K562 (cell line): ENCODE measurements around the gene PGM2L1. TPM values are rescaled to one million over a fixed set of nuclear protein-coding genes. Genes with fewer than 3 reads are reported as not detected.

Experiments used
- ATAC-seq: fragments of 200-7000 bp; cut with Tn5 transposase; 3 replicates; pipeline ENCODE4 v1.9.1; 2020; ENCODE audit warnings: moderate library complexity
- BruUV-seq: library from RNA; stranded (reverse); fragments of 400-500 nt; replicated peaks from 2 replicates; lab custom pipeline; 2021; lab: Mats Ljungman, UMichigan
- CTCF ChIA-PET: fragments of 300-600 bp; formaldehyde crosslinking; extraction: SDS; loops from one replicate; lab custom pipeline; 2021; ENCODE audit warnings: low intra/inter-chr PET ratio; lab: Yijun Ruan, JAX
- POLR2A ChIA-PET: fragments of 300-600, 350-650 bp; sonication (Branson Sonifier 250); formaldehyde crosslinking; extraction: SDS; loops from one replicate; lab custom pipeline; 2021; ENCODE audit warnings: antibody characterized with exemption, inconsistent platforms; lab: Yijun Ruan, JAX
- DNase-seq, 4 experiments: peaks; one replicate each; pipeline versions ENCODE4 v3.0.0 to v3.0.0-alpha.2; 2011 to 2018; ENCODE audit warnings: low spot score in 3 of 4, mixed read lengths in 3 of 4; ENCODE audit errors: extremely low read depth in 1 of 4
- FAIRE-seq: peaks from 2 replicates; lab custom pipeline; 2011; peaks lifted over from hg19 to GRCh38; lab: Jason Lieb, UNC
- H2AFZ ChIP-seq: 2 replicates; pipeline ENCODE4 v1.6.0; 2011; ENCODE audit warnings: low read depth, low read length, control low read depth, inconsistent platforms
- H3K27ac ChIP-seq: fragments of 200-600 bp; 3 replicates; pipeline ENCODE4 v1.8.0; 2011; ENCODE audit warnings: low read depth, mild to moderate bottlenecking, control low read depth, inconsistent platforms, low read length, moderate library complexity, mixed read lengths; ENCODE audit errors: extremely low read depth
- H3K27me3 ChIP-seq, 2 experiments: fragments of 300-600 bp in 1 of 2; 2 replicates in 1 of 2; 3 replicates in 1 of 2; pipeline versions ENCODE4 v1.6.0 to v1.8.0; 2011; ENCODE audit warnings: inconsistent platforms in 2 of 2, low read length in 2 of 2, mild to moderate bottlenecking in 1 of 2, mixed read lengths in 1 of 2, moderate library complexity in 1 of 2; ENCODE audit not compliant: control insufficient read depth in 2 of 2, insufficient read depth in 2 of 2
- H3K36me3 ChIP-seq: fragments of 300-600 bp; 3 replicates; pipeline ENCODE4 v1.8.0; 2011; ENCODE audit warnings: mild to moderate bottlenecking, low read length, inconsistent platforms; ENCODE audit not compliant: control insufficient read depth, insufficient read depth
- H3K4me1 ChIP-seq, 2 experiments: fragments of 200-600 bp in 1 of 2; replicated peaks in 1 of 2; 2 replicates in 1 of 2; 3 replicates in 1 of 2; pipeline versions ENCODE4 v1.5.1 to v1.8.0; 2011; ENCODE audit warnings: inconsistent platforms in 2 of 2, low read length in 2 of 2, mild to moderate bottlenecking in 1 of 2, mixed read lengths in 1 of 2, moderate library complexity in 1 of 2; ENCODE audit not compliant: control insufficient read depth in 2 of 2, insufficient read depth in 2 of 2
- H3K4me2 ChIP-seq: 2 replicates; pipeline ENCODE4 v1.6.1; 2011; ENCODE audit warnings: low read length, control low read depth, inconsistent platforms, mixed read lengths; ENCODE audit not compliant: insufficient read depth
- H3K4me3 ChIP-seq: fragments of 200-600 bp; sonication (generic), shearing (Covaris generic); 2 replicates; pipeline ENCODE4 v1.5.1; 2016; ENCODE audit warnings: control low read depth, inconsistent platforms
- H3K79me2 ChIP-seq: fragments of 200-600 bp; 3 replicates; pipeline ENCODE4 v1.8.0; 2011; ENCODE audit warnings: low read length, inconsistent platforms; ENCODE audit not compliant: control insufficient read depth, insufficient read depth
- H3K9ac ChIP-seq, 2 experiments: 2 replicates each; pipeline versions ENCODE4 v1.6.0 to v1.6.1; 2011; ENCODE audit warnings: low read depth in 2 of 2, low read length in 2 of 2, control low read depth in 1 of 2, inconsistent platforms in 1 of 2, mild to moderate bottlenecking in 1 of 2, mixed read lengths in 1 of 2; ENCODE audit not compliant: insufficient read depth in 1 of 2
- H3K9me1 ChIP-seq: one replicate; pipeline ENCODE4 v1.6.0; 2011; ENCODE audit warnings: inconsistent platforms, mild to moderate bottlenecking, low read length, moderate library complexity; ENCODE audit not compliant: control insufficient read depth, insufficient read depth
- H3K9me3 ChIP-seq: replicated peaks from 2 replicates; pipeline ENCODE4 v1.5.1; 2011; ENCODE audit warnings: low read depth, low read length, inconsistent platforms; ENCODE audit not compliant: control insufficient read depth, insufficient read depth
- H4K20me1 ChIP-seq: replicated peaks from 2 replicates; pipeline ENCODE4 v1.6.1; 2011; ENCODE audit warnings: low read length, inconsistent platforms, mixed read lengths; ENCODE audit not compliant: control insufficient read depth, insufficient read depth
- E2F3 ChIP-seq: fragments of 250-450 bp; sonication (Bioruptor Pico); IDR thresholded peaks from 2 replicates; pipeline ENCODE4 v1.4.0; 2020; ENCODE audit warnings: mild to moderate bottlenecking
- GABPB1 ChIP-seq: sonication (generic); formaldehyde crosslinking; IDR thresholded peaks from 2 replicates; pipeline ENCODE4 v1.8.0; 2022; ENCODE audit warnings: mild to moderate bottlenecking, missing genetic modification reagents
- HEY1 ChIP-seq: fragments of 250-450 bp; sonication (Bioruptor Pico); IDR thresholded peaks from 2 replicates; pipeline ENCODE4 v1.5.0; 2020; ENCODE audit warnings: mild to moderate bottlenecking, moderate library complexity, borderline replicate concordance
- NELFE ChIP-seq: IDR thresholded peaks from 2 replicates; pipeline ENCODE4 v1.6.1; 2011; ENCODE audit warnings: mild to moderate bottlenecking; ENCODE audit not compliant: insufficient read depth, insufficient read length
- POLR2B ChIP-seq: fragments of 450-650 bp; IDR thresholded peaks from 2 replicates; pipeline ENCODE4 v1.6.1; 2018; ENCODE audit warnings: low read depth; ENCODE audit not compliant: partially characterized antibody
- TGIF2 ChIP-seq: sonication (generic); formaldehyde crosslinking; IDR thresholded peaks from 2 replicates; pipeline ENCODE4 v1.8.1; 2022; ENCODE audit warnings: mild to moderate bottlenecking, missing genetic modification reagents, moderate library complexity
- ZNF165 ChIP-seq: fragments of 250-450 bp; sonication (Bioruptor Pico); IDR thresholded peaks from 2 replicates; pipeline ENCODE4 v1.4.0; 2020; ENCODE audit warnings: borderline replicate concordance
- ZNF589 ChIP-seq: fragments of 200-800 bp; sonication (Bioruptor generic); IDR thresholded peaks from 2 replicates; pipeline ENCODE4 v1.6.1; 2016; ENCODE audit warnings: low read depth, missing genetic modification characterization, missing compliant biosample characterization
- WGBS: fragments of 100-300 bp; shearing (Covaris generic); methylation state at CpG from one replicate; pipeline ENCODE4 v1.1.6; 2016; ENCODE audit warnings: low coverage, mixed read lengths; ENCODE audit not compliant: insufficient coverage; ENCODE audit errors: missing lambda C conversion rate; 5-methylcytosine and 5-hydroxymethylcytosine counted together
- in situ Hi-C: fragments of 300-500 bp; cut with MboI; formaldehyde crosslinking; loops from 4 replicates; pipeline ENCODE4 v1.15.0; 2018; ENCODE audit warnings: inconsistent platforms, mixed read lengths
- intact Hi-C: fragments of 100-400 bp; cut with micrococcal nuclease; formaldehyde crosslinking; loops from 2 replicates; pipeline ENCODE4 v1.14.2; 2022
- polyA plus RNA-seq, 8 experiments: library from polyadenylated mRNA; depleted of rRNA in 4 of 8; stranded (reverse) in 5 of 8; unstranded in 3 of 8; fragments of >200 nt; fragmentation: Nextera tagmentation in 2 of 8; fragmentation: Illumina TruSeq in 1 of 8; extraction: Ambion mirVana in 2 of 8; extraction: Trizol in 1 of 8; gene quantifications; 2 replicates each; pipeline versions ENCODE4 v1.2.1 to v1.2.3, GENCODE V29; 2011 to 2014; ENCODE audit warnings: inconsistent platforms in 1 of 8, missing spikeins in 1 of 8
- total RNA-seq, 7 experiments: library from RNA; depleted of rRNA in 6 of 7; stranded (reverse); fragments of >200 nt in 6 of 7; fragmentation: Illumina TruSeq in 2 of 7; extraction: Trizol in 2 of 7; gene quantifications; 2 replicates each; pipeline versions ENCODE4 v1.2.1 to v1.2.3, GENCODE V29; 2011 to 2021; ENCODE audit warnings: low replicate concordance in 1 of 7
- TF ChIP-seq, protein P1 (sequence below): fragments of 150-350 bp; conservative IDR thresholded peaks from 2 replicates; pipeline ENCODE4 v1.6.1; 2014; ENCODE audit warnings: low read length
- TF ChIP-seq, protein P2 (sequence below): fragments of 450-650 bp; IDR thresholded peaks from one replicate; pipeline ENCODE4 v1.6.1; 2018; ENCODE audit warnings: mild to moderate bottlenecking, moderate library complexity; ENCODE audit not compliant: partially characterized antibody

PGM2L1 gene
- total and polyA plus RNA-seq, 9 of the 15 experiments (the other 6 are each of a cell fraction or from before 2014, with no cell fraction given) = 0.32 to 0.95 (median 0.63) TPM

DNA sequence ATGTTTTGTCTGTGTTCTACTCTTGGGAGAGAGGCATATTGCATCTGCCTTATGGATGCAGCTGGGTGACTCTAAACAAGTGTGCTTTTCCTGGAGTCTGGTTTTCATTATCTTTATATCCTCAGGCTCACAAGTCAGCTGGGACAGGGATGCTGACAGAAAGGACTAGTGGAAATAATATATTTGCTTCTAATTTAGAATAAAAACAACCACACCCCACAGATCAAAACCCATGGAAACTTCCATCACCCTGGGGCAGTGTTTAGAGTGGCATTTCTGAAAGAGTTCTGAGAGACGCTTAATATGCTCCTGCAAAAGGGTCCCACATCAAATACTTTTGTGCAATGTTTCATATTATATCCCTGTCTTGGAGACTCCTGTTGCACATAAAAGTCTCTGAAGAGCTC, 48.3 kb upstream of the PGM2L1 start:
- H3K4me3 ChIP-seq = no peak overlapping the region
- in situ Hi-C loops (loop anchor here (10.0 kb wide), 1 partner anchor 122 kb away; no protein-coding TSS in a partner anchor), intact Hi-C loops (loop anchor here (5.0 kb wide), 1 partner anchor 124 kb away; no protein-coding TSS in a partner anchor)

More for the DNA sequence above, 48.3 kb upstream of the PGM2L1 start:
- no peaks in the 10 kb centered on the region for H3K79me2 ChIP-seq
- DNase-seq = no peak
- ChIA-PET POLR2A (interaction anchor here (0.6 to 1.4 kb wide), 3 partner anchors 9 to 347 kb away, joined by 3 to 4 read pairs (median 4); no protein-coding TSS in a partner anchor), CTCF (interaction anchor here (0.6 kb wide), 1 partner anchor 350 kb away, joined by 3 read pairs; no protein-coding TSS in a partner anchor)
- TF ChIP-seq ZNF165 (no peak), NELFE (no peak), TGIF2 (CRISPR knock-in tag) (no peak), GABPB1 (CRISPR knock-in tag) (no peak), HEY1 (CRISPR knock-in tag) (no peak), ZNF589 (CRISPR knock-in tag) (no peak), E2F3 (CRISPR knock-in tag) (no peak), POLR2B (no peak)
- TF ChIP-seq, protein P1, sequence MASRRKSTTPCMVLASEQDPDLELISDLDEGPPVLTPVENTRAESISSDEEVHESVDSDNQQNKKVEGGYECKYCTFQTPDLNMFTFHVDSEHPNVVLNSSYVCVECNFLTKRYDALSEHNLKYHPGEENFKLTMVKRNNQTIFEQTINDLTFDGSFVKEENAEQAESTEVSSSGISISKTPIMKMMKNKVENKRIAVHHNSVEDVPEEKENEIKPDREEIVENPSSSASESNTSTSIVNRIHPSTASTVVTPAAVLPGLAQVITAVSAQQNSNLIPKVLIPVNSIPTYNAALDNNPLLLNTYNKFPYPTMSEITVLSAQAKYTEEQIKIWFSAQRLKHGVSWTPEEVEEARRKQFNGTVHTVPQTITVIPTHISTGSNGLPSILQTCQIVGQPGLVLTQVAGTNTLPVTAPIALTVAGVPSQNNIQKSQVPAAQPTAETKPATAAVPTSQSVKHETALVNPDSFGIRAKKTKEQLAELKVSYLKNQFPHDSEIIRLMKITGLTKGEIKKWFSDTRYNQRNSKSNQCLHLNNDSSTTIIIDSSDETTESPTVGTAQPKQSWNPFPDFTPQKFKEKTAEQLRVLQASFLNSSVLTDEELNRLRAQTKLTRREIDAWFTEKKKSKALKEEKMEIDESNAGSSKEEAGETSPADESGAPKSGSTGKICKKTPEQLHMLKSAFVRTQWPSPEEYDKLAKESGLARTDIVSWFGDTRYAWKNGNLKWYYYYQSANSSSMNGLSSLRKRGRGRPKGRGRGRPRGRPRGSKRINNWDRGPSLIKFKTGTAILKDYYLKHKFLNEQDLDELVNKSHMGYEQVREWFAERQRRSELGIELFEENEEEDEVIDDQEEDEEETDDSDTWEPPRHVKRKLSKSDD = no peak
- TF ChIP-seq, protein P2, sequence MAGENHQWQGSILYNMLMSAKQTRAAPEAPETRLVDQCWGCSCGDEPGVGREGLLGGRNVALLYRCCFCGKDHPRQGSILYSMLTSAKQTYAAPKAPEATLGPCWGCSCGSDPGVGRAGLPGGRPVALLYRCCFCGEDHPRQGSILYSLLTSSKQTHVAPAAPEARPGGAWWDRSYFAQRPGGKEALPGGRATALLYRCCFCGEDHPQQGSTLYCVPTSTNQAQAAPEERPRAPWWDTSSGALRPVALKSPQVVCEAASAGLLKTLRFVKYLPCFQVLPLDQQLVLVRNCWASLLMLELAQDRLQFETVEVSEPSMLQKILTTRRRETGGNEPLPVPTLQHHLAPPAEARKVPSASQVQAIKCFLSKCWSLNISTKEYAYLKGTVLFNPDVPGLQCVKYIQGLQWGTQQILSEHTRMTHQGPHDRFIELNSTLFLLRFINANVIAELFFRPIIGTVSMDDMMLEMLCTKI = no peak
- no peaks in the 10 kb centered on the region for H4K20me1 ChIP-seq
- H3K27ac ChIP-seq = no peak overlapping the region
- no peak overlapping the region for H2AFZ ChIP-seq
- no peaks in the 10 kb centered on the region for H3K9me1 ChIP-seq
- FAIRE-seq = no peak
- no peak overlapping the region for H3K9ac ChIP-seq
- no peaks in the 10 kb centered on the region for H3K36me3 ChIP-seq
- H3K4me1 ChIP-seq = peaks cover 0 to 6% of the 10 kb centered on the region in 2 experiments; a peak in 3 of 5 replicates
- no TSS peak for BruUV-seq
- H3K9me3 ChIP-seq = no peaks in the 10 kb centered on the region
- H3K27me3 ChIP-seq = no peaks in the 10 kb centered on the region; a peak in 2 of 5 replicates
- no peak overlapping the region for H3K4me2 ChIP-seq
- 27% methylated on average over 1 of the region's 1 CpG for WGBS
- no peak for ATAC-seq
